Ishikawa (cell line): ENCODE results near the gene SRRM2.

ENCODE experiments used
- CEBPB ChIP-seq: IDR thresholded peaks from 2 replicates; pipeline ENCODE4 v1.6.1; 2012
- CREB1 ChIP-seq: IDR thresholded peaks from 2 replicates; pipeline ENCODE4 v1.6.1; 2012; ENCODE audit warnings: low read depth
- EGR1 ChIP-seq: IDR thresholded peaks from 2 replicates; pipeline ENCODE4 v1.6.1; 2012
- EP300 ChIP-seq: IDR thresholded peaks from 2 replicates; pipeline ENCODE4 v1.6.1; 2012; ENCODE audit warnings: borderline replicate concordance
- FOXM1 ChIP-seq: IDR thresholded peaks from 2 replicates; pipeline ENCODE4 v1.6.1; 2012; ENCODE audit warnings: low read depth, borderline replicate concordance
- NFIC ChIP-seq: IDR thresholded peaks from 2 replicates; pipeline ENCODE4 v1.6.1; 2012
- RAD21 ChIP-seq: IDR thresholded peaks from 2 replicates; pipeline ENCODE4 v1.6.1; 2012; ENCODE audit warnings: low read depth
- TAF1 ChIP-seq: IDR thresholded peaks from 2 replicates; pipeline ENCODE4 v1.6.1; 2012; ENCODE audit warnings: low read depth, mild to moderate bottlenecking
- TCF12 ChIP-seq: IDR thresholded peaks from 2 replicates; pipeline ENCODE4 v1.6.1; 2012; ENCODE audit warnings: low read depth
- TEAD4 ChIP-seq: IDR thresholded peaks from 2 replicates; pipeline ENCODE4 v1.6.1; 2012
- YY1 ChIP-seq: IDR thresholded peaks from 2 replicates; pipeline ENCODE4 v1.6.1; 2012; ENCODE audit warnings: low read depth
- ZBTB7A ChIP-seq: IDR thresholded peaks from 2 replicates; pipeline ENCODE4 v1.6.1; 2012; ENCODE audit warnings: low read depth
- TF ChIP-seq, protein P1 (sequence below): IDR thresholded peaks from 2 replicates; pipeline ENCODE4 v1.6.1; 2012
- TF ChIP-seq, protein P2 (sequence below): IDR thresholded peaks from 2 replicates; pipeline ENCODE4 v1.6.1; 2012
- TF ChIP-seq, protein P3 (sequence below): IDR thresholded peaks from 2 replicates; pipeline ENCODE4 v1.6.1; 2012; ENCODE audit warnings: low read depth, mild to moderate bottlenecking

The SRRM2 gene

DNA sequence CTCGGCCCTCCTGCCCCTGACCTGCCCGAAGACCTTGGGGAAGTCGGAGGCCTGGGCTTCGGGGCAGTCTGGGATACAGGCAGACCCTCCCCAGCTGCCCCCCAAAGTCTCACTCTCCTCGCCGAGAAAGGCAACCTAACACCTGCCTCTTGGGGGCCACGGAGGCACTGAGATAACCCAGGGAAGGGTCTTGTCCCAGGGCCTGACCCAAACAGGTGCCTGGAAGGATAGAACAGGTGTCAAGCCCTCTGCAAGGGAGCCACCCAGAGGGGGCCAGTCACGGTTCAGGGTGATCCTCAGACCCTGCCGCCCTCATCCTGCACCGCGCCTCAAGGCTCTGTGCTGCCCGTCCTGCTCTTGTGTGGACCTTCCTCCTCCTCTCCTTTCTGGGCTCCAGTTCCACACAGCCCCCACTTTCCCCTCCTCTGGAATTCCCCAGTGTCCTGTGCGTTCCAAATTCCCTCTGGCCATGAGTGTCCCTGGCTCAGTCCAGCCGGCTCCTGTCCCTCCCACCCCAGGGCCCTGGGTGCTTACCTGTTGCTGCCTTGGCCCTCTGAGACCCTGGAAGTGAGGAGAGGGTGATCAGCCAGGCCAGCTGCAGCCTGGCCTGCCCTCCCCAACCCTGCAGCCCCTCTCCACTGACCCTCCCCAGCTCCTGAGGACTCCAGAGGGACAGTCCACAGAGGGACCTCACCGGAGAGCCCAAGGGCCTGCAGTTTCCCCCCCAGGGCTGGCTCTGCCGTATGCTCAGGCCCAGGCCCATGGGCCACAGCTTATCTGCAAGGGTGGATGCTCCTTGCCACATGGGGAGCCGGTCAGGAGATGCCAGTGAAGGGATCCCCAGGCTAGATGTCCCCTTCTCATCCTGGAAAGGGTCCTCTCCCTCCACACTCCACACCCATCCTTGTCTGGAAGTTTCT, 36.2 kb upstream of the SRRM2 start:
- TF ChIP-seq NFIC: no peak
- TF ChIP-seq RAD21: no peak

DNA sequence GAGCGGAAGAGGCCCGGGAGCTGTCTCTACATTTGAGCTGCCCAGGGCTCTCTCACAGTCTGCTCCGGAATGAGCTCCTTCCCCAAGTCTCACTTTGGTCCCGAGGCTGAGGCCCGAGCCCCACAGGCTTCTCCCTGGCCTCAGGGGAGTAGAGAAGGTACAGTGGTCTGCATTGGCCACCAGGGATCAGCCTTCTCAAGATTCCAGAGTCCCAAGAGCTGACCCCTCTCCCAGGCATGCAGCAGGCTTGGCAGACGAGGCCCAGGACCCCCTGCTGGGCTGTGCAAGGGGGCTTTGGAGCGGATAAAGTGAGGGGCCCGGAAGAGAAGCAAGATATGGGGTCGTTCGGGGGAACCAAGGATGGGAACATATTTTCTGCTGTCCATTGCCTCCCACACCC, 35.5 kb upstream of the SRRM2 start:
- no peak for TF ChIP-seq ZBTB7A
- TF ChIP-seq RAD21: no peak
- no peak for TF ChIP-seq FOXM1
- TF ChIP-seq TCF12: no peak
- TF ChIP-seq NFIC: no peak
- TF ChIP-seq, protein P1, sequence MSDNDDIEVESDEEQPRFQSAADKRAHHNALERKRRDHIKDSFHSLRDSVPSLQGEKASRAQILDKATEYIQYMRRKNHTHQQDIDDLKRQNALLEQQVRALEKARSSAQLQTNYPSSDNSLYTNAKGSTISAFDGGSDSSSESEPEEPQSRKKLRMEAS: no peak
- TF ChIP-seq EGR1: no peak
- TF ChIP-seq, protein P2, sequence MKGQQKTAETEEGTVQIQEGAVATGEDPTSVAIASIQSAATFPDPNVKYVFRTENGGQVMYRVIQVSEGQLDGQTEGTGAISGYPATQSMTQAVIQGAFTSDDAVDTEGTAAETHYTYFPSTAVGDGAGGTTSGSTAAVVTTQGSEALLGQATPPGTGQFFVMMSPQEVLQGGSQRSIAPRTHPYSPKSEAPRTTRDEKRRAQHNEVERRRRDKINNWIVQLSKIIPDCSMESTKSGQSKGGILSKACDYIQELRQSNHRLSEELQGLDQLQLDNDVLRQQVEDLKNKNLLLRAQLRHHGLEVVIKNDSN: no peak
- TF ChIP-seq CEBPB: no peak
- TF ChIP-seq EP300: no peak
- no peak for TF ChIP-seq CREB1
- TF ChIP-seq TAF1: no peak
- TF ChIP-seq, protein P3, sequence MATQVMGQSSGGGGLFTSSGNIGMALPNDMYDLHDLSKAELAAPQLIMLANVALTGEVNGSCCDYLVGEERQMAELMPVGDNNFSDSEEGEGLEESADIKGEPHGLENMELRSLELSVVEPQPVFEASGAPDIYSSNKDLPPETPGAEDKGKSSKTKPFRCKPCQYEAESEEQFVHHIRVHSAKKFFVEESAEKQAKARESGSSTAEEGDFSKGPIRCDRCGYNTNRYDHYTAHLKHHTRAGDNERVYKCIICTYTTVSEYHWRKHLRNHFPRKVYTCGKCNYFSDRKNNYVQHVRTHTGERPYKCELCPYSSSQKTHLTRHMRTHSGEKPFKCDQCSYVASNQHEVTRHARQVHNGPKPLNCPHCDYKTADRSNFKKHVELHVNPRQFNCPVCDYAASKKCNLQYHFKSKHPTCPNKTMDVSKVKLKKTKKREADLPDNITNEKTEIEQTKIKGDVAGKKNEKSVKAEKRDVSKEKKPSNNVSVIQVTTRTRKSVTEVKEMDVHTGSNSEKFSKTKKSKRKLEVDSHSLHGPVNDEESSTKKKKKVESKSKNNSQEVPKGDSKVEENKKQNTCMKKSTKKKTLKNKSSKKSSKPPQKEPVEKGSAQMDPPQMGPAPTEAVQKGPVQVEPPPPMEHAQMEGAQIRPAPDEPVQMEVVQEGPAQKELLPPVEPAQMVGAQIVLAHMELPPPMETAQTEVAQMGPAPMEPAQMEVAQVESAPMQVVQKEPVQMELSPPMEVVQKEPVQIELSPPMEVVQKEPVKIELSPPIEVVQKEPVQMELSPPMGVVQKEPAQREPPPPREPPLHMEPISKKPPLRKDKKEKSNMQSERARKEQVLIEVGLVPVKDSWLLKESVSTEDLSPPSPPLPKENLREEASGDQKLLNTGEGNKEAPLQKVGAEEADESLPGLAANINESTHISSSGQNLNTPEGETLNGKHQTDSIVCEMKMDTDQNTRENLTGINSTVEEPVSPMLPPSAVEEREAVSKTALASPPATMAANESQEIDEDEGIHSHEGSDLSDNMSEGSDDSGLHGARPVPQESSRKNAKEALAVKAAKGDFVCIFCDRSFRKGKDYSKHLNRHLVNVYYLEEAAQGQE: no peak
- TF ChIP-seq YY1: no peak
- TF ChIP-seq TEAD4: no peak

DNA sequence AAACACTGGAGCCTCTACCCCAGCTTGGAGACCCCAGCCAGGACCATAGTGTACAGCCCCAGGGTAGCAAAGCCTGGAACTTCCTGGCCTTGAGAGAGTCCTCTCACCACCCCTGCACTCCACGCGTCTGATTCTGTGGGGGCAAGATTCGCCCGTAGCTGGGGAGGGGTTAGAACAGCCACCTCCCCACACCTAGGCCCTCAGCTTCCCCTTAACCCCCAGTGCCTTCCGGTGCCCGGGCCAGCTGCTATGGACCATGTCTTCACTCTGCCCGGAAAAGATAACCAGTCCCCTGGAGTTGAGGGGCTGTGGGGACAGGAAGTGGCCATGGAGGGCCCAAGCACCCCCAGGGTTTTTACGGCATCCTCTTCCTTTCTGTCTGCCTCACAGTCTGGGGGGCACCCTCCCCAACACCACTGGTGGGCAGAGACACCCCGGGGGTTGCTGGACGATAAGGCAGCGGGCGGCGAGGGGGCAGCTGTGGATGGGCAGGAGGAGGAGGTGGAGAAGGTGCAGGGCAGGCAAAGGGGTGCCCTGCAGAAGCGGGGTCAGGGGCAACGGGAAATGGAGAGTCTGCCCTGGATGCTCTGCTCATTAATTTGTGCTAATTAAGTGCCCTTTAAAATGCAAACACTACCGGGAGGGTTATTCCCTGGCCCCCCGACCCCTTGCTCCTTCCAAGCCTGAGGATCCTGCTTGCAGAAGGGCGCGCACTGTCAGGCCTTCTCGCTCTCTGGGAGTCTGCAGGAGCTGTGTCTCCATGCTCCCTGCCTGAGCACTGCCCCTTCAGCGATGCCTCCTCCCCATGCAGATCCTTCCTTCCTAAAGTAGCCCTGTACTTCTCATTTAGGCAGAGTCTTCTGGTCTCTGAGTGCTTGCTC, 34.8 kb upstream of the SRRM2 start:
- no peak for TF ChIP-seq CEBPB
- TF ChIP-seq RAD21: no peak
- TF ChIP-seq NFIC: no peak
- TF ChIP-seq TEAD4: no peak
- no peak for TF ChIP-seq EP300
- no peak for TF ChIP-seq CREB1
- TF ChIP-seq, protein P2: no peak
- TF ChIP-seq YY1: no peak
- TF ChIP-seq ZBTB7A: no peak
- TF ChIP-seq, protein P1: no peak
- no peak for TF ChIP-seq TCF12
- TF ChIP-seq TAF1: no peak
- TF ChIP-seq, protein P3: no peak
- TF ChIP-seq EGR1: no peak
- no peak for TF ChIP-seq FOXM1

DNA sequence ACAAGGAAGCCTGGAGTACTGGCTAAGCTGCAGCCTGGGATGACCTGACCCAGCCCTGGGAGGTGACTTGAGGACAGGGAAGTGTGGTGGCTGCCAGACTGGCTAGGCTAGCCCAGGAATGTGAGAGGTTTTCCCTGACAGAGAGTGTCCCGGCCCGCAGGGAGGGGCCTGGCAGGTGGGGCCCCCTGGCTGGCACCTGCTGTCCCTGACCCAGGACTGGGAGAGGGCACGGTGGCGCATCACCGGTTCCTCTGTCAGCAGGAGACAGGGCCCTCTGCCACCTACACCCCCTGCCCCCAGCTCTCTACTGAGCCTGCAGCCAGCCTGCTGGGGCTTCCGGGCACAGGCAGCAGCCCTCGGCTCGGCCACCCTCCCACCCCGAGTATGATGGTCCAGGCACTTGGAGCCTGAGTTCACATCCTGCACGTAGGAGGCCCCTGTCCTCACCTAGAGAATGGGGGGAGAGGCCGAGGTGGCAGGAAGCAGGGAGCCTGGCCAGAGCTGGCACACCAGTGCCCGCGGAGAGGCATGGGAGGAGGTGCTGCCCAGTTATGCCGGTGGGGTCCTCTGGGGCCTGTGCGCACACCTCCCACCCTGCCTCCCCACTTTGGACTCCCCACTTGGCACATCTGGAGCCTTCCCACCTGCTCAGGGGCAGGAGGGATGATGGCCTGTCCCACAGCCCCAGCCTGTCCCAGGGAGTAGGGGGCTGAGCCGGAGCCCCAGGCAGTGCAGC, 32.9 kb upstream of the SRRM2 start:
- TF ChIP-seq TEAD4 (peak; percentile 46), CREB1 (no peak)

DNA sequence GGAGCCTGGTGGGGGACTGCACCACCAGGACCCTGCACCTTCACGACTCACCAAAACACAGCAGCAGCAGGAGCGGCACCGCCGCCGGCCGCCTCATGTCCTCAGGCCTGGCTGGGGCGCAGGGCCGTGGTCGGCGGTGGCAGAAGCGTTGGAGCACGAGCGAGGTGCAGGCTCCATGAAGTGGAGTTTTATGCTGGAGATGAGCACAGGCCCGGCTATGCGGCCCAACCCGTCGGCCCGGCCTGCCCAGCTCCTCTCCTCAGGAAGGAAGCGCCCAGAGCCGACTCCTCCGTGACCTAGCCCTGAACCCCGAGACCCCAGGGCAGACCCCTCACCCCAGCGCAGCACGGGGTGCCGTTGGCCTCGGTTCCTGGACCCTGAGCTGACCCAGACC, 32.4 kb upstream of the SRRM2 start, which contains the start of gene PRSS27:
Gene PRSS27, minus strand, starts transcription at position 161 of the 394 bp plus-strand sequence. Its CDS starts 64 bp downstream, at position 97.
- TF ChIP-seq, protein P2: no peak
- no peak for TF ChIP-seq TCF12
- no peak for TF ChIP-seq YY1
- no peak for TF ChIP-seq TAF1
- TF ChIP-seq EGR1: no peak
- TF ChIP-seq ZBTB7A: no peak
- TF ChIP-seq CREB1: no peak
- no peak for TF ChIP-seq CEBPB
- TF ChIP-seq, protein P1: no peak
- TF ChIP-seq, protein P3: no peak
- no peak for TF ChIP-seq RAD21
- TF ChIP-seq EP300: no peak
- TF ChIP-seq NFIC: no peak
- no peak for TF ChIP-seq TEAD4
- no peak for TF ChIP-seq FOXM1
